ENCODE results near the gene MINDY1.

MINDY1 gene

GRCh38 chr1:151026460-151026859 lies 19.8 kb upstream of the MINDY1 start:
- TF ChIP-seq CTCF (IDR thresholded peaks at IDR 0.05; ENCODE audit: low read depth, low read length, missing control alignments) = no peak
- Histone ChIP-seq H3K36me3 (replicated peaks) (peaks cover 27% of the 10 kb centered on the region), H3K27me3 (replicated peaks) (no peaks in the 10 kb centered on the region), H3K27ac (no peak overlapping the region), H3K4me3 (ENCODE audit: low read depth, low read length) (no peak overlapping the region)
- in situ Hi-C loops (cut with HindIII; ENCODE audit: low pct_ligation_motif_present, low sequenced_read_pairs) = no loop called here
- DNase-seq = no peak

GRCh38 chr1:151024540-151025146 lies 17.9 kb upstream of the MINDY1 start:
- in situ Hi-C loops (cut with HindIII; ENCODE audit: low pct_ligation_motif_present, low sequenced_read_pairs) = no loop called here
- Histone ChIP-seq H3K27ac (no peak overlapping the region), H3K36me3 (replicated peaks) (peaks cover 18% of the 10 kb centered on the region), H3K27me3 (replicated peaks) (no peaks in the 10 kb centered on the region), H3K4me3 (ENCODE audit: low read depth, low read length) (no peak overlapping the region)
- DNase-seq = peak; percentile 69
- TF ChIP-seq CTCF (IDR thresholded peaks at IDR 0.05; ENCODE audit: low read depth, low read length, missing control alignments) = peak; percentile 89

GRCh38 chr1:151013518-151013917 lies 6.8 kb upstream of the MINDY1 start:
- TF ChIP-seq CTCF (IDR thresholded peaks at IDR 0.05; ENCODE audit: low read depth, low read length, missing control alignments) = peak; percentile 12
- Histone ChIP-seq H3K36me3 (replicated peaks) (no peaks in the 10 kb centered on the region), H3K4me3 (ENCODE audit: low read depth, low read length) (no peak overlapping the region), H3K27me3 (replicated peaks) (no peaks in the 10 kb centered on the region), H3K27ac (peak overlapping the region; percentile 52)
- in situ Hi-C loops (cut with HindIII; ENCODE audit: low pct_ligation_motif_present, low sequenced_read_pairs) = no loop called here
- DNase-seq = peak; percentile 65

- Histone ChIP-seq H3K36me3 (replicated peaks) (no peaks in the 10 kb centered on the region), H3K27me3 (replicated peaks) (no peaks in the 10 kb centered on the region), H3K4me3 (ENCODE audit: low read depth, low read length) (no peak overlapping the region), H3K27ac (peak overlapping the region; percentile 52)
- in situ Hi-C loops (cut with HindIII; ENCODE audit: low pct_ligation_motif_present, low sequenced_read_pairs) = no loop called here
- peak; percentile 39 for DNase-seq
- TF ChIP-seq CTCF (IDR thresholded peaks at IDR 0.05; ENCODE audit: low read depth, low read length, missing control alignments) = no peak
Measured at GRCh38 chr1:151012684-151013471, 6.2 kb upstream of the MINDY1 start.

- Histone ChIP-seq H3K36me3 (replicated peaks) (no peaks in the 10 kb centered on the region), H3K4me3 (ENCODE audit: low read depth, low read length) (no peak overlapping the region), H3K27ac (no peak overlapping the region), H3K27me3 (replicated peaks) (no peaks in the 10 kb centered on the region)
- in situ Hi-C loops (cut with HindIII; ENCODE audit: low pct_ligation_motif_present, low sequenced_read_pairs) = no loop called here
- DNase-seq = no peak
- no peak for TF ChIP-seq CTCF (IDR thresholded peaks at IDR 0.05; ENCODE audit: low read depth, low read length, missing control alignments)
Measured at GRCh38 chr1:151011154-151011850, 4.6 kb upstream of the MINDY1 start.

Measured in brain microvascular endothelial cell (primary cell).